ENCODE data around the gene CEPT1.

Gene CEPT1

DNA sequence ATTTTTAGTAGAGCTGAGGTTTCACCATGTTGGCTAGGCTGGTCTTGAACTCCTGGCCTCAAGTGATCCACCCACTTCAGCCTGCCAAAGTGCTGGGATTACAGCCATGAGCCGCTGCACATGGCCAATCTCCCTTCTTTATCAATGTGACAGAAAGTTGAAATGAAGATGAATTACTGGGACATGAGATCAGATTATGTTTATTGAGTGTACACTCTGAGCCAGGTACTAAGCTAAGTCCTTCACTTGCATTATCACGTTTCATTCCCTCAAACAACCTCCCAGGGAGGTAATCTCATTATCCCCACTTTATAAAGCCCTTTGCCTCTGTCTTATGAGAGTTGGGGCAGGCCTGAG, 81.2 kb downstream of the CEPT1 start:
- H3K27ac ChIP-seq (ENCODE audit: low read depth, low read length, poor library complexity, severe bottlenecking) = peak overlapping the region; percentile 100
- no peak for TF ChIP-seq EZH2 (IDR thresholded peaks at IDR 0.05; ENCODE audit: borderline replicate concordance, low read length)
- TF ChIP-seq, protein P1, sequence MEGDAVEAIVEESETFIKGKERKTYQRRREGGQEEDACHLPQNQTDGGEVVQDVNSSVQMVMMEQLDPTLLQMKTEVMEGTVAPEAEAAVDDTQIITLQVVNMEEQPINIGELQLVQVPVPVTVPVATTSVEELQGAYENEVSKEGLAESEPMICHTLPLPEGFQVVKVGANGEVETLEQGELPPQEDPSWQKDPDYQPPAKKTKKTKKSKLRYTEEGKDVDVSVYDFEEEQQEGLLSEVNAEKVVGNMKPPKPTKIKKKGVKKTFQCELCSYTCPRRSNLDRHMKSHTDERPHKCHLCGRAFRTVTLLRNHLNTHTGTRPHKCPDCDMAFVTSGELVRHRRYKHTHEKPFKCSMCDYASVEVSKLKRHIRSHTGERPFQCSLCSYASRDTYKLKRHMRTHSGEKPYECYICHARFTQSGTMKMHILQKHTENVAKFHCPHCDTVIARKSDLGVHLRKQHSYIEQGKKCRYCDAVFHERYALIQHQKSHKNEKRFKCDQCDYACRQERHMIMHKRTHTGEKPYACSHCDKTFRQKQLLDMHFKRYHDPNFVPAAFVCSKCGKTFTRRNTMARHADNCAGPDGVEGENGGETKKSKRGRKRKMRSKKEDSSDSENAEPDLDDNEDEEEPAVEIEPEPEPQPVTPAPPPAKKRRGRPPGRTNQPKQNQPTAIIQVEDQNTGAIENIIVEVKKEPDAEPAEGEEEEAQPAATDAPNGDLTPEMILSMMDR (IDR thresholded peaks at IDR 0.05; ENCODE audit: low read length) = no peak
- H3K27me3 ChIP-seq (ENCODE audit: insufficient read depth, low read length) = no peaks in the 10 kb centered on the region
- H3K36me3 ChIP-seq (ENCODE audit: insufficient read depth, low read length) = no peaks in the 10 kb centered on the region
- H3K4me2 ChIP-seq (ENCODE audit: low read length) = peak overlapping the region; percentile 67
- H3K4me3 ChIP-seq (ENCODE audit: low read depth, low read length, poor library complexity, severe bottlenecking) = peak overlapping the region; percentile 26
- H3F3A ChIP-seq (ENCODE audit: insufficient read depth, low read length) = peaks cover 28% of the 10 kb centered on the region
- peak overlapping the region; percentile 76 for H3K9ac ChIP-seq (ENCODE audit: low read length)
- H3K9me3 ChIP-seq (ENCODE audit: low read length) = no peaks in the 10 kb centered on the region
- no peaks in the 10 kb centered on the region for H3K79me2 ChIP-seq (ENCODE audit: insufficient read depth, low read length)
- H4K20me1 ChIP-seq (ENCODE audit: insufficient read depth, low read length) = no peaks in the 10 kb centered on the region
- no peaks in the 10 kb centered on the region for H3K9me2 ChIP-seq (ENCODE audit: low read depth, low read length)
- peaks cover 100% of the 10 kb centered on the region for H3K4me1 ChIP-seq (ENCODE audit: insufficient read depth, low read length, severe bottlenecking)
- H2AFZ ChIP-seq (ENCODE audit: low read length) = no peak overlapping the region

- Histone ChIP-seq H3K9ac (ENCODE audit: low read length) (peak overlapping the region; percentile 76), H3K9me3 (ENCODE audit: low read length) (no peaks in the 10 kb centered on the region), H3K4me2 (ENCODE audit: low read length) (peak overlapping the region; percentile 67), H3K27ac (ENCODE audit: low read depth, low read length, poor library complexity, severe bottlenecking) (peak overlapping the region; percentile 100), H3K4me1 (ENCODE audit: insufficient read depth, low read length, severe bottlenecking) (peaks cover 99% of the 10 kb centered on the region), H3K79me2 (ENCODE audit: insufficient read depth, low read length) (no peaks in the 10 kb centered on the region), H3K36me3 (ENCODE audit: insufficient read depth, low read length) (no peaks in the 10 kb centered on the region), H3K27me3 (ENCODE audit: insufficient read depth, low read length) (no peaks in the 10 kb centered on the region), H3K4me3 (ENCODE audit: low read depth, low read length, poor library complexity, severe bottlenecking) (peak overlapping the region; percentile 26), H2AFZ (ENCODE audit: low read length) (no peak overlapping the region), H3F3A (ENCODE audit: insufficient read depth, low read length) (peaks cover 24% of the 10 kb centered on the region), H4K20me1 (ENCODE audit: insufficient read depth, low read length) (no peaks in the 10 kb centered on the region), H3K9me2 (ENCODE audit: low read depth, low read length) (no peaks in the 10 kb centered on the region)
- TF ChIP-seq EZH2 (IDR thresholded peaks at IDR 0.05; ENCODE audit: borderline replicate concordance, low read length) = no peak
- TF ChIP-seq, protein P1 (IDR thresholded peaks at IDR 0.05; ENCODE audit: low read length) = 0 out of 2 replicates have a peak, but pooled peaks have one; percentile 4
Observed at GRCh38 chr1:111221633-111222291, 81.7 kb downstream of the CEPT1 start.

DNA sequence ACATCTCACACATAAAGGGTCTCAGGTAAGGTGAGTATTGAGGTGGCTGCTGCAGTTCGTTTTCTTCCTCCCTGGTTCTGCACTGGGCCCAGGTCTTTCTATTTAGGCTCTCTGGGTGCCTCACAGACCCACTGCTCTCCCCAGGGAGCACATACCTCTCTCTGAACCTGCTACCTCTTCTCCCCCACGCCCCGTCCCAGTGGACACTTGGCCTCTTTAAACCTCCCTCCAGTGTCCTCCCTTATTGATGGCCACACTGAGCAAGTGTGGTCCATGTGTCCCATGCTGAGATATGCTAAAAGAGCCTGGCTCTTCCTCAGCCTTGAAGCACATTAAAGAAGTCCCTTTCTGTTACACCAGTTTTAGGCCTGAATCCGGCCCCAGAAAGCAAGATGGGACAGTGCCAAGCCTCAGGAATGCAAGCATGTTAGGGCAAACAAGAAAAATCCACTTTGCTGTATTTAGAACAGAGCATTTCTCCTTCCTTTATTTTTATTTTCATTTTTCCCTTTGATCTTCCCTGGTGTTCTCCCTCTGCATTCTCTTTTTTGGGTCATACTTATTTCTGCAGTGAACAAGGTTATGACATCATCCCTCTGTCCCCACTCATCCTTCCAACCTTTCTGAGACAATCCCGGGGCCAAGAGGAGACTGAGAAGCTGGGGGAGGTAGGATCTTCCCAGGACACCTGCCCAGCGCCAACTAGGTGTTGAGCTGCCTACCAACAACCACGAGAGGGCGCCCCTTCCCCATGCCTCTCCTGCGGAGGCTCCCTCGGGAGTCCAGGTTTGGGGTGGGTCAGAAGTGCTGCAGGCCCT, 82.5 kb downstream of the CEPT1 start:
- H3K79me2 ChIP-seq (ENCODE audit: insufficient read depth, low read length) = no peaks in the 10 kb centered on the region
- no peaks in the 10 kb centered on the region for H3K36me3 ChIP-seq (ENCODE audit: insufficient read depth, low read length)
- no peak for TF ChIP-seq EZH2 (IDR thresholded peaks at IDR 0.05; ENCODE audit: borderline replicate concordance, low read length)
- TF ChIP-seq, protein P1 (IDR thresholded peaks at IDR 0.05; ENCODE audit: low read length) = peak; percentile 98
- no peaks in the 10 kb centered on the region for H3K9me3 ChIP-seq (ENCODE audit: low read length)
- H3K27ac ChIP-seq (ENCODE audit: low read depth, low read length, poor library complexity, severe bottlenecking) = peak overlapping the region; percentile 100
- peak overlapping the region; percentile 76 for H3K9ac ChIP-seq (ENCODE audit: low read length)
- H3K4me3 ChIP-seq (ENCODE audit: low read depth, low read length, poor library complexity, severe bottlenecking) = peak overlapping the region; percentile 26
- peak overlapping the region; percentile 67 for H3K4me2 ChIP-seq (ENCODE audit: low read length)
- H3K4me1 ChIP-seq (ENCODE audit: insufficient read depth, low read length, severe bottlenecking) = peaks cover 99% of the 10 kb centered on the region
- H3K9me2 ChIP-seq (ENCODE audit: low read depth, low read length) = no peaks in the 10 kb centered on the region
- H2AFZ ChIP-seq (ENCODE audit: low read length) = no peak overlapping the region
- H3F3A ChIP-seq (ENCODE audit: insufficient read depth, low read length) = peaks cover 17% of the 10 kb centered on the region; the same call in 1 of the 2 replicates
- no peaks in the 10 kb centered on the region for H4K20me1 ChIP-seq (ENCODE audit: insufficient read depth, low read length)
- H3K27me3 ChIP-seq (ENCODE audit: insufficient read depth, low read length) = no peaks in the 10 kb centered on the region
